NOMO-1 treated with DMSO at 0.1 percent for 48 hours (cell line): ENCODE data around the gene COX19.

ENCODE experiments used
- DNase-seq: peaks from one replicate; lab custom pipeline; 2025; ENCODE audit not compliant: unreplicated experiment; lab: John Stamatoyannopoulos, UW

The COX19 gene, protein sequence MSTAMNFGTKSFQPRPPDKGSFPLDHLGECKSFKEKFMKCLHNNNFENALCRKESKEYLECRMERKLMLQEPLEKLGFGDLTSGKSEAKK

GRCh38 chr7:974820-975681, at the start of gene COX19:
Gene COX19, minus strand, starts transcription at chr7:975549. Its CDS starts 40 bp downstream, at chr7:975509.
- peak; percentile 75 for DNase-seq

GRCh38 chr7:1024331-1024841, 49.0 kb upstream of the COX19 start:
- peak; percentile 59 for DNase-seq

GRCh38 chr7:1022801-1023465, 47.6 kb upstream of the COX19 start:
- DNase-seq = no peak

GRCh38 chr7:1022356-1022755, 47.0 kb upstream of the COX19 start:
- DNase-seq = no peak

GRCh38 chr7:1021931-1022330, 46.6 kb upstream of the COX19 start:
- DNase-seq = no peak

DNA sequence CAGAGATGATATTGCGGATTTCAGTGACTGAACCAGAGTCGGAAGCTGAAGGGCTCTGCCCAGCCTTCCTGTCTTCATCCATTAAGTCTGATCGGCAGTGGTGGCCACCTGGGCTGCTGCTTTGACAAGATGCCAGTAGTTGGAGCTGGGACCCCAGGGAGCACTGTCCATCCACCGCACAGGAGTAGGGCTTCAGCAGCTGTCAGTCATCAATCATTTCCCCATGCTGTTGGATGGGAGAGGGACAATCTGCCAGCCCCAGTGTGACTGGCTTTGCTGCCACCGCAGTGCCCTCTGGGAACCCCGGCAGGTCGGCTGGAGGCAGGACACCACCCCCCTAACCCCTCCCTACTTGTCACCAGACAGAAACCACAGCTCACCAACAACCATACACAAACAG, 46.0 kb upstream of the COX19 start:
- DNase-seq = no peak

DNA sequence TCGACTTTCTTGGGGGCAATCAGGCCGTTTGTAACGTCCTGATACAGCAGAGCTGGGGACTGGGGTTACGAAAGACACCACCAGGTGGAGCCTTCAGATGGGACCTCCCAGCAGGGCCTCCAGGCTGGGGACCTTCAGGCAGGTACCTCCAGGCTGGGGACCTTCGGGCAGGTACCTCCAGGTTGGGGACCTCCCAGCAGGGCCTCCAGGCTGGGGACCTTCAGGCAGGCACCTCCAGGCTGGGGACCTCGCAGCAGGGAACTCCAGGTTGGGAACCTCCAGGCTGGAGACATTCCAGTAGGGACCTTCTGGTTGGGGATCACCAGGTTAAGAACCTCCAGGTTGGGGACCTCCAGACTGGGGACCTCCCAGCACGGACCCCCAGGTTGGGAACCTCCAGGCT, 45.5 kb upstream of the COX19 start:
- DNase-seq = no peak

DNA sequence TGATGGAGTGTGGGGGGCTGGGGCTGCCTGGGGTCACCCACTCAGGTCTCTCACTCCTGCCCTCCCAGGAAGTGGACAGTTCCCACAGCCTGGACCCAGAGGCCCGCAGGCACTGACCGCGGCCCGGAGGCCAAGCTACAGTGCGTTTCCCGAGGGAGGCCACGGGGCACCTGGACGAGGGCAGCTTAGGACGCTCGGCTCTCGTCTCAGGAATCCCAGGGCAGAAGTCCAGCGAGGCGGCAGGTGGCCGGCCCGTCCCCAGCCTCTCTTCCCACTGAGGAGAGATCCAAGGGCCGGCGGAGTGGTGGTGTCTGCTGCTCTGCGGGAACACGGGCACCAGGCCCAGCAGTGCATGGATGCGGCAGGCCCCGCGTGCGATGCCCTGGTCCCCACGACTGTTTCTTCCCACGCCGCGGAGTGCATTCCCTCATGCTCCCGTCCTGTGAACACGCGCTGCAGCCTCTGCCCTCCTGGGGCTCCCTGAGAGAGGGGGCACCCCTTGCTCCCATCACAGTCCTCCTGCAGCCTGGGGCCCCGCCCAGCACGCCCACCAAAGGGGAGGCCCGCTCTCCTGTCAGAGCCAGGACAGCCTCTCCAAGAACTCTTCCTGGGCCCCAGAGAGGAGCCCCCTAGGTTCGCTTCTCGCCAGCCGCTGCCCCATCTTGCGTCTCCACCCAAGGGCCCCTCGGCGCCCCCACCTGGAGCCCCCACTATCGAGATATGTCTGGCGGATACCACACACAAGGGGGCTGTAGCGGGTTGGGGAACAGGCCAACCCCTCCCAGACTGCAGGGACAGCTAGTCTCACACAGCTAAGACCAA, 44.7 kb upstream of the COX19 start:
- DNase-seq = no peak

- no peak for DNase-seq
Observed at GRCh38 chr7:1019255-1019785, 44.0 kb upstream of the COX19 start.

DNA sequence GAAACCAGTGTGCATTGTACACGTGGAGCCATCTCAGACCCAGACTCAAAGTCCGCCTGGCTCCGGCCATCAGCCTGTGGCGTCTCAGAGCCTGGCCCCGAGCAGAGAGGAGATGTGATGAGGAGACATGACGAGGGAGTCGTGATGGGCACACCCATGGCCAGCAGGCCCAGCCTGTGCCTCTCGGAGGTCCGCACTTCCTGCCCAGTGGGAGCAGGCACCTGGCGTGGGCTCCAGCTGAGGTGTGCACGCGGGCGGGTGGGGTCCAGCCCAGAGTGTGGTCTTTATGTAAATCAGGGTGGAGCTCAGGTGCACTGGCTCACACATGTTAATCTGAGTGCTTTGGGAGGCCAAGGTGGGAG, 43.0 kb upstream of the COX19 start:
- no peak for DNase-seq

GRCh38 chr7:1017586-1018333, 42.4 kb upstream of the COX19 start:
- DNase-seq = no peak

- DNase-seq = no peak
Observed at GRCh38 chr7:1016577-1017531, 41.5 kb upstream of the COX19 start.

GRCh38 chr7:1015196-1016121, 40.1 kb upstream of the COX19 start:
- DNase-seq = no peak

DNA sequence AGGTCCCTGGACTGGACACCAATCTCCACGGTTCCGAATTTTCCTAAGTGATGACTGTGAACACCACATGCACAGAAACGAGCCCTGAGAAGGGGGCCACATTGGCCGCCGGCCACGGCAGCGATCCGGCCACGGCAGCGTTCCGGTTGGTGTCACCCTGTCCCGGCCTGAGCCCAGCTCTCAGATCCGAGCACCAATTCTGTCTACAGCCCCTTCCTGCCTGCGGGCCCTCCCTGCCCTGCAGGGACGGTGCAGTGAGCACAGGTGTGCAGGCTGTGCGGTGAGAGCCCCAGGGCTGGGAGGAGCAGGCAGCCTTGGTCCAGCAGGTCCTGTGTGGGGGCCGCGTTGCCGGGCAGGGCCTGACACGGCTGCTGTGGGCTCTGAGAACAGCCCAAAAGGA, 39.3 kb upstream of the COX19 start:
- no peak for DNase-seq

DNA sequence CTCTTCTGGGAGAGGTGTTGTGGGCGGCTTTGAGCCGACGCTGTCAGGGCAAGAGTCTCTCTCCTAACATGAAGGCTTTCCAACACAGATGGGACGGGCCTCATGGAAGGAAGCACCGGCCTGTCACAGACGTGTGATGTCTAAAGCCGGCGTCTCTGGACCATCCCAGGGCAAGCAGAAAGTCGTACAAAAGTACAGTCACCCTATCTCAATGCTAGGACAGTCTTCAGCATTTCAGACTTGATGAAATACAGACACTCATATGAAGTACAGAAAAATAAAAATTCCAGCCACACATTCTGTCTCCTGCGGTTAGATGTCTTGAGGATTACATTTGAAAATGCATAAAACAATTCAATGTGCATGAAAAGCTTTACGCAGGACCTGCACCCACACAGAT, 38.2 kb upstream of the COX19 start:
- DNase-seq = no peak

DNA sequence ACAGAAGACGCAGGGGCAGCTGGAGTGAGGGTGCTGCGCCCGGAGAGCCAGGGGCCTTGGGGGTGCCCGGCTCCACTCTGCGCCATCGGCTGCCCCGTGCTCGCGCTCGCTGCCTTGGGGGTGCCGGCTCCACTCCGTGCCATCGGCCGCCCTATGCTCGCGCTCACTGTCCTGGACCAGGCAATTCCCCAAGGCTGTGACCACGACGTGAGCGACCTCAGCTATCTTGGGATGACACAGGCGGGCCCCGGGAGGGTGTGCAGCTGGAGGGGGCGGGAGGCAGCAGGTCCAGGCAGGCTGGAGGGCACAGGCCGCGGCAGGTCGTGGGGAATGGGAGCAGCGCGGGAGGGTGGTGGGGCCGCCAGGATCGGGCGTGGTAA, 37.4 kb upstream of the COX19 start:
- no peak for DNase-seq

DNA sequence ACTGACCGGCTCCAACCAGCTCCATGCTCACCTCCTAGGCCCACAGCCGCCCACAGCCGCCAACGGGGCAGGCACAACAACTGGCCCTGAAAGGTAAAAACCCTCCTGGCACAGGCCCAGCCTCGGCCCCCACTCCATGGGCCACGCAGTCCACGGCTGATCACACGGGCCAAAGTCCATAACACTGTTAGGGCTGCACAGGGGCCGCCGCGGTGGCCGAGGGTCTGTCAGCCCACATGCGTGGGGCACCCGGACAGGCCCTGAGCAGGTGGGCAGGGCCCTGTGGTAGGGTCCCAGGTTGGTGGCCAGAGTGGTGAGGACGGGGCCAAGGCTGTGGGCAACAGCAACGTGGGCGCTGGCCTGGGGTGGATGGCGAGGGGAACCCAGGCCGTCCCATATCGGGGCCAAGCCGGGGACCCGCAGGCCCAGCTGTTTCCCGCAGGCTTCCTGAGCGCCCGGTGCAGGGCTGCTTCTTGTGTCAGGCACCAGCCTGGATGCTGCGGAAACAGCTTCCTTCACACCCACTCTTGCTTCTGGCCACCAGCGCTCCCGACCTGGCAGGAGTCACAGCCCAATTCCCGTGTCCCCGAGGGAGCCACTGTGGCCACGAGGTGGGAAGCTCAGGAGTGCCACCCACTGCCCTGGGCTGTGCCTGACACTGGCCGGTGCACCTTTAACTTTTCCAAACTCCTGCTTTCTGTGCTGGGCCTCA, 36.8 kb upstream of the COX19 start:
- DNase-seq = no peak
